DMS 273 (cell line): ENCODE results near the gene MARCKSL1.
"Not testable (repeated sequence)": the region's sequence is repeated elsewhere in the genome, so short reads cannot be mapped to it uniquely, and the experiment has no call there.

ENCODE experiments used
- DNase-seq: peaks from one replicate; lab custom pipeline; 2025; ENCODE audit not compliant: unreplicated experiment; lab: John Stamatoyannopoulos, UW

Gene MARCKSL1

DNA sequence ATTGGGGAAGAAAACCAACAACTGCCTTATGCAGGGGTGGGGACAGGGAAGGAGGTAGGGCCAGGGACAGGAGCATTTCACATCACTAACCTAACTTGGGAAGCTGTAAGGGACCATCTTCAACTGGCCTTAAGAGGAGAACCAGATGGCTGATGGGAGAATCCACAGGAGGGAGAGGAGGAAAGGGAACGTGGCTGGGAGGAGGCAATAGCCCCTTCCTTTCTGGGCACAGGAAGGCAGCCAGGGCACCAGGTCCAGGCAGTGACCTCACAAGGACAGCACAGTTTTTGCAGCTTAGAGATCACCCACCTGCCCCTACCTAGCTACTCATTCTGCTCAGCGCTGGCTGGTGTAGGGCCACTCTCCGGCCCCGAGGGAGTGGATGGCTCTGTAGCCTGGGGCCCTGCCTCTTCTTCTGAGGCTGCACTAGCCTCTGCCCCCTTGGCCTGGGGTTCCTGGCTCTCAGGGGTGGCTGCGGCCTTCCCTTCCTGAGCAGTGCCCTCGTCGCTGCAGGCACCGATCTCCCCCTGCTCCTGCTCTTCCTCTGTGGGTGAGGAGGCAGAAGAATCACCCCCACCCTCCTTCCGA is 1.7 kb downstream of the MARCKSL1 start:
- DNase-seq: peak; percentile 52

DNA sequence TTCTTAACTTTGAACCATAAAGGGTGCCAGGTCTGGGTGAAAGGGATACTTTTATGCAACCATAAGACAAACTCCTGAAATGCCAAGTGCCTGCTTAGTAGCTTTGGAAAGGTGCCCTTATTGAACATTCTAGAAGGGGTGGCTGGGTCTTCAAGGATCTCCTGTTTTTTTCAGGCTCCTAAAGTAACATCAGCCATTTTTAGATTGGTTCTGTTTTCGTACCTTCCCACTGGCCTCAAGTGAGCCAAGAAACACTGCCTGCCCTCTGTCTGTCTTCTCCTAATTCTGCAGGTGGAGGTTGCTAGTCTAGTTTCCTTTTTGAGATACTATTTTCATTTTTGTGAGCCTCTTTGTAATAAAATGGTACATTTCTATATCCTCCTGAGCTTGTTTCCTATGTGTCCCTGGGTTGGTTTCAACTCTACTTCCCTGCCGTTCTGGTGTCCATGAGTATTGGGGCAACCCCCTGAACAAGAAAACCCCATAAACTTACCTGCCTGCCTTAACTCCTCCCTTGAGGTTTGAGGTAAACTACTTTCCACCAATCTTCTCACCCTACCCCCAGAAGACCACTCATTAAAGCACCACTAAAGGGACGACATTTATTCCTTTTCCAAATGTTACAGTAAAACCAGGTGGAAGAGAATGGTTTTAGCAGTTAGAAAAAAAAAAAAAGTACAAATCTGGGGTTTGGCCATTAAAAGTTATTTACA is 2.6 kb downstream of the MARCKSL1 start:
- DNase-seq: no peak

DNA sequence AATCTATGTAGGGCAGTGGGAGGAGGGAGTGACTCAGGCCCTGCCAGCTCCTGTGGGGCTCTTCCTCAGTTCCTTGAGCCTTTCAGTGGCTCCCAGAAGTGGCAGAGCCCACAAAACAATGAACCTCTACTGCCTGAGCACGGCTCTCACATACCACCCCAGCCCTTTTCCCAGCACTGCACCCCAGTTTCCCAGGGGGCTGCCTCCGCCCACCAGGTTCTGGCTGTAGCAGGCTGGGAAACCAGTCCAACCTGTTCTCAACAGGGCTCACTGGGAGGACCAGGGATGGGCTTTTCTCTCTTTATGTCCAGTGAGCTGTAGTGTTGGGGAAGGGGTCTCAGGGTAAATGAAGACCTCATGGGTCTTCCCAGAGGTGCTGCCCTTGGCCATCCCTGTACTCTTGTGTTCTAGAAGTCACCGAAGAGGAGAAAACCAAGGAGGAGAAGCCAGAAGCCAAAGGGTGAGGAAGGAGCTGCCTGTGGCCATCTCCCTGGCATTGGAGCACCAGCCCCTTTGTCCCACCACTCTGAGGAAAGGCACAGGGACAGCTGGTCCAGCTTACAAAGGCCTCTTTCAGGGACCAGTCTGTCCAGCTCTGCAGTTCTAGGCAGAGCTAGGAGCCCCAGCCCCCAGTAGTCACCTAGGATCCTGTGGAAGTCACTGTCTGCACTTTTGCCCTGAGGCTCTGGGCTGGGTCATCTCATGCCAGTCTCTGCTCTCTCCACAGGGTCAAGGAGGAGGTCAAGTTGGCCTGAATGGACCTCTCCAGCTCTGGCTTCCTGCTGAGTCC is 3.5 kb downstream of the MARCKSL1 start:
- DNase-seq: peak; percentile 31

DNA sequence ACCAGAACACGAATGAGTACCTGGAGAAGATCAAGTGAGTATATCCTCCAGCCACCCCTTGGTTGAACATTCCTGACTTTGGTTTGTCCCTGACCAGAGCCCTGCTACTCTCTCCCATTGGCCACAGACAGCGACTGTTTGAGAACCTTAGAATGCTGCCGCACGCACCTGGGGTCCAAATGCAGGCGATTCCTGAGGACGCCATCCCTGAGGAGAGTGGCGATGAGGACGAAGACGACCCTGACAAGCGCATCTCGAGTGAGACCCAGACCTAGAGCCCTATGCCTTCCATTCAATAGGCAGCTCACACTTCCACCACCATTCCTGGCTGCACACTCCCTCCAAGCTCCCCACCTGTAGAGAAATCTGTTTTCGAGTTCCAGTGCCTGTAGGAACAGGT is 4.5 kb downstream of the MARCKSL1 start:
- DNase-seq: no peak

DNA sequence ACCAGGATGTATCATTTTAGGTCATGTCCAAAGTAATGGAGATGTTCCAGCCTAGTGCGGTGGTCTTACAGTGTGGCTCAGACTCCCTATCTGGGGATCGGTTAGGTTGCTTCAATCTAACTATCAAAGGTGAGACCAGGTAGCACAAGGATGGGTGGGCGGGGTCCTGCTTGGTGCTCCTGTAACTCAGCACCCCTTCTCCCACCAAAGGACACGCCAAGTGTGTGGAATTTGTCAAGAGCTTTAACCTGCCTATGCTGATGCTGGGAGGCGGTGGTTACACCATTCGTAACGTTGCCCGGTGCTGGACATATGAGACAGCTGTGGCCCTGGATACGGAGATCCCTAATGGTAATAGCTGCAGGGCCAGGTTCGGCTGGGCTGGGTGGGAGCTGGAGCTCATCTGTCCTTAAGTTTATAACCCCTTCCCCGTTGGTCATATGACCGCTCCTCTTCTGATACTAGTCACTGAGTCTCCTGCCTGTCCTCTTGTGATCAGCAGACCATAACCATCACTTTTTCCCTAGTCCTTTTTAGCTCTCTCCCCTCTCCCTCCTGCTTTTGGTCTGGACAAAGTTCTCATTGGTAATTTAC is 5.4 kb downstream of the MARCKSL1 start:
- DNase-seq: no peak

DNA sequence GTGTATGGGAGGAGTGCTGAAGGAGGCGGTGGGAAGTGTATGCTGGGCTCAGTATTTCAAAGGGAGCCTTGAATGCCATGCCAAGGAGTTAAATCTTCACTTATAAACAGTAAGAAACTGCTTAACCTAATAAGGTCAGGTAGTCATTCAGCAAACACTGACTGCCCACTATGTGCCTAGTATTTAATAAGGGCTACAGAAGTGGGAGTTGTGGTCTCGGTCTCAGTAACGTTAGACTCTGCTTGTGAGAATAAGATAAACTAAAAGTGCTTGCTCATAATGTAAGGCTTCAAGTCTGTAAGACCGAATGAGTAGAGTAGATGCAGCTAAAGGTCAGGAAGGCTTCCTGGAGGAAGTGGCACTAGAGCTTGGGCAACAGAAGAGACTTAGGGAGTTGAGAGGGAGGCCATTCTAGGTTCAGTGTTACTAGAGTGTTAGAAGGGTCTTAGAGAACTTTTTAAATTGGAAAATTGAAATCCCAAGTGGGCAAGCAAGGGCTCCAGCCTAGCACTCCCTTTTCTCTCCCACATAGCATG is 6.0 kb downstream of the MARCKSL1 start:
- DNase-seq: no peak

DNA sequence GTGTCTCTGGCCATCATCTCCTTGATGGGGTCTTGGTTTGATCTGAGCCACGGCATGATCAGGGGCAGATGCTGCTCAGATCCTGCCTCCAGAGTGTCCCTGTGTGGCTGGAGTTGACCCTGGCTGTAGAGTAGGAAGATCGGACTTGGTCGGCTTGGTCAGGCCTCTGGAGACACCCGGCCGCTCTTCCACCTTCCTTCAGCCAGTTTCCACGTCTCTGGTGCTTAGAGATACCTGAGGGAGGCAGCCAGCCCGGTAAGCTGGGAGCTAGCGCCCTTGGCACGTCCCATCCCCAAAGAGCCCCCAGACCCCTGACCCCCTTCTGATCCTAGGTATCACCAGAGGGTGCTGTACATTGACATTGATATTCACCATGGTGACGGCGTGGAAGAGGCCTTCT is 8.8 kb downstream of the MARCKSL1 start:
- DNase-seq: no peak

DNA sequence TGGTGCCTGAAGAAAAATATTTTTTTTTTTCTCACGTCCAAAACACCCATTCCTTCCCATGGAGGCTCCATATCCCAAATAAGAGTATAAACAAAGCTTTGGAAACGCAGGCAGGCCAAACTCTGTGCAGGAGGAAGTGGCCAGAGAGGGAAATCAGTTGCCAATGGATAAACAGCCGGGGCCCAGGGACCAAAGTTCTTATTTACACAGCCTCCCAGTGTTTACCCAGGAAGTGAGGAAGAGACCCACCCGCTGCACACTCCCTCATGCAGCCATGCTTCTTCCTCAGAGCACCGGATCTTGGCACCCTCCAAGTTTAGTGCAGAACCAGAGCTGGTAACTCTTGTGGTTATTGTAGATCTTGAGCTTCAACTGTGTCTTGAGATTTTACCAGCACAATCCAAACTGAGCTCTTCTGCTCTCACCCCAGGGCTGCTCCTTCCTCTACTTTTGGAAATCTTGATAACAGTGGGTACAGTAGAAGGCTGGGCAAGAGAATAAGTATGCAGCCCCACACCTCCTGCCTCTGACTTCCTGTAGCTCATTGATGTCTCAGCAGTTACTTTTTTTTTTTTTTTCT is 14.2 kb downstream of the MARCKSL1 start:
- DNase-seq: no peak

DNA sequence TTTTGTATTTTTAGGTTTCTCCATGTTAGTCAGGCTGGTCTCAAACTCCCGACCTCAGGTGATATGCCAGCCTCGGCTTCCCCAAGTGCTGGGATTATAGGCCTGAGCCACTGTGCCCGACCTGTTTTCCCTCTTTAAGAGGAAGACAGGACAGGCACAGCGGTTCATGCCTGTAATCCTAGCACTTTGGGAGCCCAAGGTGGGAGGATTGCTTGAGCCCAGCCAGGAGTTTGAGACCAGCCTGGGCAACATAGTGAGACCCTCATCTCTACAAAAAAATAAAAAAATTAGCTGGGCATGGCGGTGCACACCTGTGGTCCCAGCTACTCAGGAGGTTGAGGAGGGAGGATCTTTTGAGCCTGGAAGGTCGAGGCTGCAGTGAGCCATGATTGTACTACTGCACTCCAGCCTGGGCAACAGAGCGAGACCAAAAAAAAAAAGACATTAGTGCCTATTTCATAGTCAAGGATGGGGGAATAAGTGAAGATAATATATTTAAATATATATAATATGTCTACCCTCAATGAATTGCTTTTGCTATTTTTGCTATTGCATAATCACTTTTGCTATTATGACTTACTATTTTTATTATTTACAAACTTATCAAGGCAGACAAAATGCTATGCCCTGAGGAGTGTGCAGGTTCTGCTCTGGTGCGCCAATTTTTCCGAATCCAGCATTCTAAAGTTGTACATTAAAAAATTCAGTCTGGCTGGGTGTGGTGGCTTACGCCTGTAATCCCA is 17.7 kb downstream of the MARCKSL1 start:
- DNase-seq: no peak

DNA sequence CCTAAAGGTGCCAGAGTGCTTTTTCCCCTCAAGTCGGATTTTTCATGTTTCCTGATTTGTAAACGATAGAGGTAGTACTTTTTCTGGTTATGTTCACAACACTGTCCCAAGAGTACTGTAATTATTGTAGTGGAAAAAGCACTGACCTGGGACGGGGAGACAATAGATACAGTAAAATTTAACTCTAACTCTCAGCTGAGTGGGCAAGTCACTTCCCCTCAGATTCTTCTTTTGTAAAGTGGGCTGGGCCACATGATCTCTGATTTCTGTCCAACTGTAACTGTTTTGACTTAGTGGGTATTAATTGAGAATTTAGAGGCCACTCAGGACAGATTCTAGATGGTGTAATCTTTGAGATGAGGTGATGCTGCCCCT is 19.1 kb downstream of the MARCKSL1 start:
- DNase-seq: no peak

DNA sequence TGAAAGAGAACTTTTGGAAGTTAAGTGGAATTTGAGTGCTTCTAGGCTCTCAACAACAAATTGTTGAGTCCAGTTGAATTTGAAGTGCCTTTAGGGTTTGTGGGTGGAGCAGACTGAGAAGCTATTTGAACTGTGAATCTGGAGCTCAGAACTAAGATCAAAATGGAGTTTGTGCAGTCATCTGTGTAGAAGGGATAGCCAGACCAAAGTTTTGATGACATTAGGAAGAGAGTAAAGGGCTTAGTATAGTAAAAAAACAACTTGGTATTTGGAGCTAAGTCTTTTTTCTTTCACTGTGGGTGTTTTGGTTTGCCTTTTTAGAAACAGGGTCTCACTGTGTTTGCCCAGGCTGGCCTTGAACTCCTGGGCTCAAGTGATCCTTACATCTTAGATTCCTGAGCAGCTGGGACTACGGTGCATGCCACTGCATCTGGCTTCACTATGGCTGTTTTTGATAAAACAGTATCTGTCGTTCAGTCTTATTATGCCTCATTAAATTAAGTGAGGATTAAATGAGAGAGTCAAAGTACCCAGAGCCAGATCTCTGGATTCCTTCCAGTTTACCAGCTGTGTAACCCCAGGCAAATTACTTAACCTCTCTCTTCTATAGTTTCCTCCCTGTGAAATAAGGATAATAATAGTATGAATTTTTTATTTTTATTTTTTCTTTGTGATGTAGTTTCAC is 24.2 kb downstream of the MARCKSL1 start:
- peak; percentile 23 for DNase-seq

DNA sequence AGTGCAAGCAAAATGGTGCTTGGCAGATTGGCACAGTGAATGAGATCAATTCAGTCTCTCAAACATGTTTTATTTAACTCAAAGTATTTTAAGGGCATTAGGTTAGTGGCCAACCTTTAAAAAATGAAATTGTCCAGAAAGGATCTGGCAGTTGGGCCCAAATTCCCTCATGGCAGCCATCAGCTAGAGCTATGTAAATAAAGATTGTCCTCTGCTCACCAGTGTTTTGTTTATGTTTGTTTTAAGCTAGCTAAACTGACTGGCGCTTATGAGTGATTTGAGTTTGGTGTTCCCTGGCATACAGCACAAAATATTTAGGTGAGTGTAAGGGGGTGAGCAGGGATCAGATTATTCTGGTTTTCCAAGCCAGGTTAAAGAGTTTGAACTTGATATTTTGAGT is 26.1 kb downstream of the MARCKSL1 start:
- no peak for DNase-seq

DNA sequence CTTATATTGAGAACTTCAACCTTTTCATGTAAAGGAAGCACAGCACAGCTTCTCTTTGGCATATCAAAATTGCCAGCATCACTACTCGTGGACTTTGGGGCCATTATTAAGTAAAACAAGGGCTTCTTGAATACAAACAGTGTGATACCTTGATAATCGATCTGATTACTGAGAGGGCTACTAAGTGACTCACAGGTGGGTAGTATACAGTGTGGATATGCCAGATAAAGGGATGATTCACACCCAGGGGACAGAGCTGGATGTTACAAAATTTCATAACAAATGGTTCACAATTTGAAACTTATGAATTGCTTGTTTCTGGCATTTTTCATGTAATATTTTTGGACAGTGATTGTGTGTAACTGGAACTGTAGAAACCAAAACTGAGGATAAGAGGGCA is 28.7 kb downstream of the MARCKSL1 start:
- DNase-seq: no peak

DNA sequence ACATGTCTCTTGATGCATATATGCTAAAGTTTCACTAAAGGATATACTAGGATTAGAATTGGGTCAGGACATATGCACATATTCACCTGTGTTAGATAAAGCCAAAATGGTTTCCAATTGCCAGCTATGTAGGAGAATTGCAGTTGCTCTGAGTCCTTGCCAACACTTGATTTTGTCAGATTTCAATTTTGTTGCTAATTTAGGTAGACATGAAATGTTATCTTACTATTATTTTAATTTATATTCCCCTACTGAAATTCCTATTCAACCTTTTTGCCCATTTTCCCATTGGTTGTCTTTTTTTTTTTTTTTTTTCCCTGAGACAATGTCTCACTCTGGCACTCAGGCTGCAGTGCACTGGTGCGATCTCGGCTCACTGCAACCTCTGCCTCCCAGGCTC is 30.7 kb downstream of the MARCKSL1 start:
- no peak for DNase-seq

DNA sequence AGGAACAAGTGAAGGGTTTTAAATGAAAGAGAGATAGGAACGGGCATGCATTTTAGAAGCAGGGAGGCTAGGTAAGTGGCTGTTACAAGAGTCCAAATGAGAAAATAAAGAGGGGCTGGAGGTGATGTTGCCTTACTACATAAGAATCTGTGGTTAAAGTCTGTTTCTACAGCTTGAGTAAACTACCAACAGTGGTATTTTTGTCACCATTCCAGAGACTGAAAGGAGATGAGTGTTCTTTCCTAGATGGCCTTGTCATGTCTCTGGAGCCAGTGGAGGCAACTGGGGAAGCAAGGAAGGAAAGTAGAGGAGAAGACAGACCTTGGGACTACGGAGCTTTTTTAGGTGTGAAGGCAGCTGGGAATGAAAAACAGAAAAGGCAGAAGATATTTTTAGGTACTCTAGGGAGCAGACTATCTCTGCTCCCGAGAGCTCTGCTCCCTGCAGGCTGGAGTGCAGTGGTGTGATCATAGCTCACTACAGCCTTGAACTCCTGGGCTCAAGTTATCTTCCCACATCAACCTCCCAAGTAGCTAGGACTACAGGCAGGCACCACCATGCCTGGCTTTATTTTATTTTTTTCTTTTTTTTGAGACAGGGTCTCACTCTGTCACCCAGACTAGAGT is 31.9 kb downstream of the MARCKSL1 start:
- DNase-seq: no peak

DNA sequence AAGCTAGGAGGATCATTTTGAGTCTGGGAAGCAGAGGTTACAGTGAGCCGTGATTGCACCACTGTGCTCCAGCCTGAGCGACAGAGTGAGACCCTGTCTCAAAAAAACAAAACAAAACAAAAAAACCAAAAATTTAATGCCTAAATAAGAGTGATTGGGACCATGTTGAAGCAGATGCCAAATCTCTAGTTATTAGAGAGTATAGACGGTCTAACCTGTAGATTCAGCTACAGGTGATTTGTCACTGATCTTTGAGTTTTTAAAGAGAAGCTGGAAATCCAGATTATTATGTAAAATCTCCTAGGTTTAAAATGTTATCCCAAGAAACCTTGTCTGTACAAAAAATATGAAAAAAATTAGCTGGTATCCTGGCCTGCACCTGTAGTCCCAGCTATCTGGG is 32.7 kb downstream of the MARCKSL1 start:
- no peak for DNase-seq

DNA sequence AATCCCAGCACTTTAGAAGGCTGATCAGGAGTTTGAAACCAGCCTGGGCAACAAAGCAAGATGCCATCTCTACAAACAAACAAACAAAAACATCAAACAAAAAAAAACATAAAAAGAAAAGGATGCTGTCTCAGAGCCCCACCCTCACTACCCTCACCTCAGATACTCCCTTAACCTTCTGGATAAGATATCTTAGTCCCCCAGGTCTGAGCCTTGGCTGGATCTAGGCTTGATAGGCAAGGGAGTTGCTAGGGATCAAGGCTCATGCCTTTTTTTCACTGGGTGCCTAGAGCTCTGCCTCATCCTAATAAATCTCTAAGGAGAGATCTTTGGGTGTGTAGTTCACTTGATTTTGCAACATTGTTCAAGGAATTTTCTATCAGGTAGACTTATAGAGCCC is 36.7 kb downstream of the MARCKSL1 start:
- no peak for DNase-seq

DNA sequence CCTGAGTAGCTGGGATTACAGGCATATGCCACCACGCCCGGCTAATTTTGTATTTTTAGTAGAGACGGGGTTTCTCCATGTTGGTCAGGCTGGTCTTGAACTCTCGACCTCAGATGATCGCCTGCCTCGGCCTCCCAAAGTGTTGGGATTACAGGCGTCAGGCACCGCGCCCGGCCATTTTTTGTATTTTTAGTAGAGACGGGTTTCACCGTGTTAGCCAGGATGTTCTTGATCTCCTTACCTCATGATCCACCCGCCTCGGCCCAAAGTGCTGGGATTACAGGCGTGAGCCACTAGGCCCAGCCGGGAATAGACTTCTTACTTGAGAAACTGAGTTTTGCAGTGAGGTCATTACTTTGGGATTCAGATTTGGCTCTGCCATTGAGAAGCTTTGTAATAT is 37.8 kb downstream of the MARCKSL1 start:
- not testable (repeated sequence) for DNase-seq

DNA sequence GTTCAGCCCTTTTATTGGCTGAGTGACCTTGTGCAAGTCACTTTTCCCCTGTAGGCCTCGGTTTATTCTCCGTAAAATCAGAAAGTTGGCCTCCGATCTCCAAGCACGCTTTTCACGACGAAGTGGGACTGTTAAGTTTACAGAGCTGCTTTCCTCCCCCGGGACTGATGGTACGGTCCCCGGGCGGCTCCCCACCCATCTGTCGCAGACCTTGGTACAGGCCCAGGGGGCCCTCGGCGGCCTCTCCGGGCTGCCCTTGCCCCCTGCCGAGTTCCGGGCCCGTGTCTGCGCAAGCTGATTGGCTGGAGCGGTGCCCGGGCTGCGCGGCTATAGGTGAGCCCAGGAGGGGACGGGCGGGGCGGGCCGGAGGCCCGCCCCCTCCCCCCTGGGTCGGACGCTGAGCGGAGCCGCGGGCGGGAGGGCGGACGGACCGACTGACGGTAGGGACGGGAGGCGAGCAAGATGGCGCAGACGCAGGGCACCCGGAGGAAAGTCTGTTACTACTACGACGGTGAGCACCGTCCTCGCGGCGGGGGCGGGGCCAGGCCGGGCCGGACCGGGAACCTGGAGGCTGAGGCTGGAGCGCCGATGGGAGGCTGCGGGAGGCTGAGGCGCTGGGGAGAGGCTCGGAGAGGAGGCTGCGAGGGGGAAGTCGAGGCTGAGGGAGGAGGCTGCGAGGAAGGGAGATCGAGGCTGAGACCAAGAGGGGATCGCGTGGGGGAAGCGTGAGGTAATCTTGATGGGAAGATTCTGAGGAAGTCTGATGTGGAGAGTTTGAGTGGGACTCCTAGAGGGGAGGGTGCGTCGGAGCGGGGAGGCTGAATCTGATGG is 44.1 kb downstream of the MARCKSL1 start, which contains the start of gene HDAC1:
Gene HDAC1 (plus strand): TSS at position 376 of the 831 bp plus-strand sequence. CDS start 87 bp downstream, at position 463.
- peak; percentile 98 for DNase-seq
